ENCODE measurements around the gene TUBGCP4. TPM values are rescaled to one million over a fixed set of nuclear protein-coding genes. Genes with fewer than 3 reads are reported as not detected.
"Not testable (repeated sequence)": the region's sequence is repeated elsewhere in the genome, so short reads cannot be mapped to it uniquely, and the experiment has no call there.

TUBGCP4 gene
- total RNA-seq, 4 donors from 2014 or later: 9.3 to 17.0 (median 14.1) TPM

DNA sequence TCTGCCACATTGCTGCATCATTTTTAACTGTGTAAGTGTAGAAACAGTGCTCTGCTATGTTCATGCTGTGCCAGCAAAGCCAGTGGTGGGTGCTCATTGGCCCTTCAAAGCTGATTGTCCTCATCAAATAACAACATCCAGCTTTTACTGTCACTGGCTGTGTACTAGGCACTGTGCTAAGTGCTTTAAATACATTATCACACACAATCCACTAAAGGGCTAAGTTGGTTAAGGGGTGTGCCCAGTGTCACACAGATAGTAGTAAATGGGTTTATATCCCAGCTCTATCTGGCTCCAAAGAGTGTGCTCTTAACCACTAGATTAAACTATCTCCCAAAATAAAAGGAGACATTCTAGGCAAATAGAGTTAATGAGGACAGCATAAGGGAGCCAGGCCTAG lies 7.7 kb downstream of the TUBGCP4 start:
- Histone ChIP-seq H3K27me3 (no peaks in the 10 kb centered on the region), H3K27ac (replicated peaks in 1 of 4) (no peak overlapping the region), H3K4me1 (peaks cover 0 to 8% (median 2%) of the 10 kb centered on the region in 4 donors), H3K36me3 (peaks cover 4 to 70% (median 36%) of the 10 kb centered on the region in 4 donors), H3K4me3 (no peak overlapping the region), H3K9me3 (no peaks in the 10 kb centered on the region)
- no peak for DNase-seq (ENCODE audit: extremely low spot score)
- TF ChIP-seq CTCF (IDR thresholded peaks at IDR 0.05): no peak
- intact Hi-C loops (cut with DNase I): no loop called here

- intact Hi-C loops (cut with DNase I): no loop called here
- peaks cover 10 to 95% (median 65%) of the 10 kb centered on the region in 4 donors for H3K36me3 ChIP-seq
Observed at GRCh38 chr15:43382310-43382709, 11.4 kb downstream of the TUBGCP4 start.

DNA sequence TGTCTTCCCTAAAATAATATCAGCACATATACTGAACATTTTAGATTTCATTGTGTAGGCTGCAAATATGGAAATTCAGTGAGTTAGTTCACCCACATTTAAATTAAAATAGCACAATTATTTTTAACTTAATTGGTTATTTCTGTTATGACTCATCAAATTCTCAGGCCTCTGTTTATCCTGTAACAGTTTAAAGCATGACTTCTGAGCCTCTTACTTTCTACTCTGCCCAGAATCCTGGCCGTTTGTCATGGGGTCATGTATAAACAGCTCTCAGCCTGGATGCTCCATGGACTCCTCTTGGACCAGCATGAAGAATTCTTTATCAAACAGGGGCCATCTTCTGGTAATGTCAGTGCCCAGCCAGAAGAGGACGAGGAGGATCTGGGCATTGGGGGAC lies 12.2 kb downstream of the TUBGCP4 start:
- H3K27ac ChIP-seq (replicated peaks in 1 of 4): no peak overlapping the region
- 41% methylated on average over 2 of the region's 2 CpGs for WGBS
- TF ChIP-seq POLR2A (IDR thresholded peaks at IDR 0.05; ENCODE audit: low read depth) (no peak), CTCF (IDR thresholded peaks at IDR 0.05) (no peak), EP300 (IDR thresholded peaks at IDR 0.05) (no peak), POLR2AphosphoS5 (IDR thresholded peaks at IDR 0.05) (no peak)
- peaks cover 17 to 97% (median 66%) of the 10 kb centered on the region in 4 donors for H3K36me3 ChIP-seq
- no peak overlapping the region for H3K4me3 ChIP-seq
- intact Hi-C loops (cut with DNase I): no loop called here
- peaks cover 0 to 9% (median 2%) of the 10 kb centered on the region in 4 donors for H3K4me1 ChIP-seq
- no peaks in the 10 kb centered on the region for H3K9me3 ChIP-seq
- H3K27me3 ChIP-seq: no peaks in the 10 kb centered on the region
- DNase-seq (ENCODE audit: extremely low spot score): no peak

More at GRCh38 chr15:43382310-43382709, 11.4 kb downstream of the TUBGCP4 start:
- DNase-seq (ENCODE audit: extremely low spot score): no peak
- TF ChIP-seq POLR2A (IDR thresholded peaks at IDR 0.05; ENCODE audit: low read depth) (no peak), CTCF (IDR thresholded peaks at IDR 0.05) (no peak), POLR2AphosphoS5 (IDR thresholded peaks at IDR 0.05) (no peak), EP300 (IDR thresholded peaks at IDR 0.05) (no peak)
- H3K27me3 ChIP-seq: no peaks in the 10 kb centered on the region
- H3K4me1 ChIP-seq: peaks cover 0 to 9% (median 2%) of the 10 kb centered on the region in 4 donors
- no peak overlapping the region for H3K27ac ChIP-seq (replicated peaks in 1 of 4)
- WGBS: 87% methylated on average over 4 of the region's 4 CpGs
- no peaks in the 10 kb centered on the region for H3K9me3 ChIP-seq
- H3K4me3 ChIP-seq: no peak overlapping the region

DNA sequence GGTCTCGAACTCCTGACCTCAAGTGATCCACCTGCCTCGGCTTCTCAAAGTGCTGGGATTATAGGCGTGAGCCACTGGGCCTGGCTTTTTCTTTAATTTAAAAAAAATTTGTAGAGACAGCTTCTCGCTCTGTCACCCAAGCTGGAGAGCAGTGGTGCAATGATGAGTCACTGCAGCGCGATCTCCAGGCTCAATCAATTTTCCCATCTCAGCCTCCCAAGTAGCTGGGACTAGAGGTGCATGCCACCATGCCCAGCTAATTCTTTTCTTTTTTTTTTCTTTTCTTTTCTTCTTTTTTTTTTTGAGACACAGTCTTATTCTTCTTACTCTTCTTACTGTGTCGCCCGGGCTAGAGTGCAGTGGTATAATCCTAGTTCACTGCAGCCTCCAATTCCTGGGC lies 19.8 kb downstream of the TUBGCP4 start:
- Histone ChIP-seq H3K4me1 (no peaks in the 10 kb centered on the region), H3K27me3 (no peaks in the 10 kb centered on the region), H3K9me3 (no peaks in the 10 kb centered on the region), H3K4me3 (no peak overlapping the region), H3K36me3 (peaks cover 15 to 87% (median 56%) of the 10 kb centered on the region in 4 donors), H3K27ac (replicated peaks in 1 of 4) (no peak overlapping the region)
- TF ChIP-seq EP300 (IDR thresholded peaks at IDR 0.05) (no peak), POLR2AphosphoS5 (IDR thresholded peaks at IDR 0.05) (no peak), CTCF (IDR thresholded peaks at IDR 0.05) (no peak), POLR2A (IDR thresholded peaks at IDR 0.05; ENCODE audit: low read depth) (no peak)
- intact Hi-C loops (cut with DNase I): no loop called here
- 96% methylated on average over 8 of the region's 8 CpGs for WGBS
- no peak for DNase-seq (ENCODE audit: extremely low spot score)

- H3K27ac ChIP-seq (replicated peaks in 1 of 4); H3K9me3 ChIP-seq; H3K4me1 ChIP-seq; H3K4me3 ChIP-seq; DNase-seq (ENCODE audit: extremely low spot score); H3K27me3 ChIP-seq; intact Hi-C loops (cut with DNase I): not testable (repeated sequence)
- peaks cover 8 to 87% (median 59%) of the 10 kb centered on the region in 4 donors for H3K36me3 ChIP-seq
- WGBS: 98% methylated on average over 6 of the region's 6 CpGs
Observed at GRCh38 chr15:43393592-43393991, 22.7 kb downstream of the TUBGCP4 start.
